Mesendoderm (in vitro differentiated cells): ENCODE data around the gene POMT1.
A peak's percentile ranks its signal among the peaks of the same experiment; 100 is the strongest.

ENCODE experiments used
- DNase-seq: peaks from one replicate; pipeline ENCODE4 v3.0.0; 2013
- H2AK5ac ChIP-seq: 2 replicates; pipeline ENCODE4 v1.6.1; 2013; ENCODE audit warnings: low read length, inconsistent platforms
- H2BK120ac ChIP-seq: 2 replicates; pipeline ENCODE4 v1.6.1; 2013; ENCODE audit warnings: low read depth, mild to moderate bottlenecking, low read length, moderate library complexity, mixed read lengths
- H2BK15ac ChIP-seq: replicated peaks from 2 replicates; pipeline ENCODE4 v1.6.1; 2013; ENCODE audit warnings: low read depth, mild to moderate bottlenecking, moderate library complexity
- H2BK5ac ChIP-seq: 2 replicates; pipeline ENCODE4 v1.6.1; 2013; ENCODE audit warnings: low read length, inconsistent platforms
- H3K18ac ChIP-seq: 2 replicates; pipeline ENCODE4 v1.6.1; 2013; ENCODE audit warnings: mild to moderate bottlenecking, low read length, mixed read lengths
- H3K23ac ChIP-seq: one replicate; pipeline ENCODE4 v1.6.1; 2013; ENCODE audit warnings: low read length
- H3K27ac ChIP-seq: 2 replicates; pipeline ENCODE4 v1.5.1; 2013; ENCODE audit warnings: low read depth, mild to moderate bottlenecking, inconsistent platforms, low read length, moderate library complexity
- H3K27me3 ChIP-seq: 2 replicates; pipeline ENCODE4 v1.6.1; 2013; ENCODE audit warnings: low read length, control low read depth, mild to moderate bottlenecking, inconsistent platforms; ENCODE audit not compliant: insufficient read depth, poor library complexity
- H3K36me3 ChIP-seq: 2 replicates; pipeline ENCODE4 v1.6.1; 2013; ENCODE audit warnings: low read length, inconsistent platforms; ENCODE audit not compliant: control insufficient read depth, insufficient read depth
- H3K4ac ChIP-seq: one replicate; pipeline ENCODE4 v1.6.1; 2013; ENCODE audit warnings: low read depth, mild to moderate bottlenecking, low read length, moderate library complexity
- H3K4me1 ChIP-seq: 2 replicates; pipeline ENCODE4 v1.6.1; 2013; ENCODE audit warnings: low read depth, low read length, inconsistent platforms; ENCODE audit not compliant: control insufficient read depth
- H3K4me2 ChIP-seq: 2 replicates; pipeline ENCODE4 v1.6.1; 2013; ENCODE audit warnings: low read length
- H3K4me3 ChIP-seq: 2 replicates; pipeline ENCODE4 v1.5.1; 2013; ENCODE audit warnings: mild to moderate bottlenecking, low read length
- H3K56ac ChIP-seq: one replicate; pipeline ENCODE4 v1.6.1; 2013; ENCODE audit warnings: low read length
- H3K79me1 ChIP-seq: 2 replicates; pipeline ENCODE4 v1.6.1; 2013; ENCODE audit warnings: low read length, inconsistent platforms
- H3K79me2 ChIP-seq: 2 replicates; pipeline ENCODE4 v1.6.1; 2013; ENCODE audit warnings: mild to moderate bottlenecking, low read length; ENCODE audit not compliant: control insufficient read depth, insufficient read depth
- H3K9ac ChIP-seq: 2 replicates; pipeline ENCODE4 v1.6.1; 2013; ENCODE audit warnings: low read length, inconsistent platforms
- H4K5ac ChIP-seq: one replicate; pipeline ENCODE4 v1.6.1; 2013; ENCODE audit warnings: low read length
- H4K8ac ChIP-seq: one replicate; pipeline ENCODE4 v1.6.1; 2013; ENCODE audit warnings: low read depth, mild to moderate bottlenecking, control low read depth, low read length, moderate library complexity
- WGBS: extraction: QIAGEN DNeasy Blood & Tissue Kit; methylation state at CpG from one replicate; pipeline ENCODE4 v1.1.7; 2013; ENCODE audit warnings: low lambda C conversion rate, missing lambda C conversion rate; ENCODE audit not compliant: insufficient coverage; ENCODE audit errors: extremely low coverage; 5-methylcytosine and 5-hydroxymethylcytosine counted together

The POMT1 gene

GRCh38 chr9:131555841-131556673, 53.3 kb downstream of the POMT1 start:
- Histone ChIP-seq H3K27ac (no peak overlapping the region), H3K18ac (no peak overlapping the region), H3K79me2 (no peaks in the 10 kb centered on the region), H2AK5ac (no peak overlapping the region), H3K23ac (no peak overlapping the region), H3K56ac (no peak overlapping the region), H3K79me1 (no peaks in the 10 kb centered on the region), H3K4me2 (no peak overlapping the region), H2BK120ac (no peak overlapping the region), H4K5ac (no peak overlapping the region), H2BK5ac (no peak overlapping the region), H3K36me3 (no peaks in the 10 kb centered on the region), H3K4me3 (no peak overlapping the region), H4K8ac (no peak overlapping the region), H3K27me3 (no peaks in the 10 kb centered on the region), H3K4ac (no peak overlapping the region), H2BK15ac (no peak overlapping the region), H3K9ac (no peak overlapping the region), H3K4me1 (no peaks in the 10 kb centered on the region)
- no CpG with 5 or more reads among the region's 15 CpGs for WGBS
- DNase-seq, result no peak

GRCh38 chr9:131557855-131558548, 55.3 kb downstream of the POMT1 start:
- H3K9ac ChIP-seq, result no peak overlapping the region
- no peak overlapping the region for H3K4me3 ChIP-seq
- H3K18ac ChIP-seq, result no peak overlapping the region
- H3K23ac ChIP-seq, result no peak overlapping the region
- DNase-seq, result no peak
- H3K79me1 ChIP-seq, result no peaks in the 10 kb centered on the region
- no peak overlapping the region for H4K8ac ChIP-seq
- WGBS, result no CpG with 5 or more reads among the region's 25 CpGs
- H2BK15ac ChIP-seq, result no peak overlapping the region
- no peak overlapping the region for H2BK120ac ChIP-seq
- H3K27ac ChIP-seq, result no peak overlapping the region
- no peak overlapping the region for H2BK5ac ChIP-seq
- no peaks in the 10 kb centered on the region for H3K27me3 ChIP-seq
- peak overlapping the region; percentile 42 for H3K56ac ChIP-seq
- no peak overlapping the region for H2AK5ac ChIP-seq
- no peak overlapping the region for H3K4ac ChIP-seq
- H3K36me3 ChIP-seq, result no peaks in the 10 kb centered on the region
- H4K5ac ChIP-seq, result no peak overlapping the region
- no peak overlapping the region for H3K4me2 ChIP-seq
- H3K4me1 ChIP-seq, result no peaks in the 10 kb centered on the region
- H3K79me2 ChIP-seq, result no peaks in the 10 kb centered on the region

- Histone ChIP-seq H3K4me1 (no peaks in the 10 kb centered on the region), H3K9ac (no peak overlapping the region), H2BK120ac (no peak overlapping the region), H2BK15ac (no peak overlapping the region), H3K56ac (no peak overlapping the region), H3K4ac (no peak overlapping the region), H3K4me3 (no peak overlapping the region), H3K79me2 (no peaks in the 10 kb centered on the region), H3K36me3 (no peaks in the 10 kb centered on the region), H3K18ac (no peak overlapping the region), H4K5ac (no peak overlapping the region), H2BK5ac (no peak overlapping the region), H4K8ac (no peak overlapping the region), H2AK5ac (no peak overlapping the region), H3K4me2 (no peak overlapping the region), H3K79me1 (no peaks in the 10 kb centered on the region), H3K27ac (no peak overlapping the region), H3K27me3 (no peaks in the 10 kb centered on the region), H3K23ac (no peak overlapping the region)
- no CpG with 5 or more reads among the region's 1 CpG for WGBS
- no peak for DNase-seq
Measured at GRCh38 chr9:131559421-131560000, 56.8 kb downstream of the POMT1 start.

- Histone ChIP-seq H3K4me2 (no peak overlapping the region), H3K27ac (no peak overlapping the region), H4K8ac (no peak overlapping the region), H4K5ac (no peak overlapping the region), H3K4me1 (no peaks in the 10 kb centered on the region), H3K4ac (no peak overlapping the region), H3K36me3 (no peaks in the 10 kb centered on the region), H3K27me3 (no peaks in the 10 kb centered on the region), H2AK5ac (no peak overlapping the region), H3K79me1 (no peaks in the 10 kb centered on the region), H3K18ac (no peak overlapping the region), H2BK120ac (no peak overlapping the region), H3K4me3 (no peak overlapping the region), H3K79me2 (no peaks in the 10 kb centered on the region), H3K56ac (no peak overlapping the region), H2BK15ac (no peak overlapping the region), H3K9ac (no peak overlapping the region), H2BK5ac (no peak overlapping the region), H3K23ac (no peak overlapping the region)
- WGBS, result no CpG with 5 or more reads among the region's 9 CpGs
- DNase-seq, result peak; percentile 81
Measured at GRCh38 chr9:131562032-131562959, 59.6 kb downstream of the POMT1 start.

GRCh38 chr9:131565369-131565768, 62.7 kb downstream of the POMT1 start:
- no peaks in the 10 kb centered on the region for H3K36me3 ChIP-seq
- DNase-seq, result no peak
- H3K27me3 ChIP-seq, result no peaks in the 10 kb centered on the region
- H3K56ac ChIP-seq, result no peak overlapping the region
- H3K4ac ChIP-seq, result no peak overlapping the region
- no peaks in the 10 kb centered on the region for H3K79me1 ChIP-seq
- no peak overlapping the region for H2AK5ac ChIP-seq
- no peak overlapping the region for H3K9ac ChIP-seq
- H3K79me2 ChIP-seq, result no peaks in the 10 kb centered on the region
- no peak overlapping the region for H2BK15ac ChIP-seq
- no peak overlapping the region for H2BK5ac ChIP-seq
- WGBS, result no CpG with 5 or more reads among the region's 5 CpGs
- no peak overlapping the region for H3K18ac ChIP-seq
- H4K5ac ChIP-seq, result no peak overlapping the region
- H3K4me3 ChIP-seq, result no peak overlapping the region
- H3K27ac ChIP-seq, result no peak overlapping the region
- no peak overlapping the region for H4K8ac ChIP-seq
- no peak overlapping the region for H3K4me2 ChIP-seq
- H3K4me1 ChIP-seq, result no peaks in the 10 kb centered on the region
- no peak overlapping the region for H3K23ac ChIP-seq
- no peak overlapping the region for H2BK120ac ChIP-seq
